Left ventricle myocardium inferior (tissue), 1 donor: ENCODE results near the gene PPP1R37. TPM values are rescaled to one million over a fixed set of nuclear protein-coding genes. Genes with fewer than 3 reads are reported as not detected.

ENCODE experiments used
- DNase-seq: peaks from one replicate; pipeline ENCODE4 v3.0.0-alpha.2; 2020
- H3K27ac ChIP-seq: fragments of 200-600 bp; replicated peaks from 2 replicates; pipeline ENCODE4 v1.8.0; 2021
- H3K27me3 ChIP-seq: fragments of 200-600 bp; 2 replicates; pipeline ENCODE4 v1.8.0; 2021; ENCODE audit warnings: low read depth
- H3K36me3 ChIP-seq: fragments of 200-600 bp; 2 replicates; pipeline ENCODE4 v1.8.0; 2021
- H3K4me1 ChIP-seq: fragments of 200-600 bp; 2 replicates; pipeline ENCODE4 v1.8.0; 2021
- H3K4me3 ChIP-seq: fragments of 200-600 bp; 2 replicates; pipeline ENCODE4 v1.8.0; 2021; ENCODE audit warnings: mild to moderate bottlenecking, moderate library complexity
- H3K9me3 ChIP-seq: fragments of 200-600 bp; replicated peaks from 2 replicates; pipeline ENCODE4 v1.8.0; 2021
- intact Hi-C: fragments of 100-400 bp; cut with micrococcal nuclease; formaldehyde crosslinking; loops from one replicate; pipeline ENCODE4 v1.11.0; 2022
- total RNA-seq: library from RNA; stranded (reverse); fragmentation: NEBNext Ultra II Directional; extraction: Animal tissue kit (Norgen Biotek cat#: 25700); gene quantifications from one replicate; pipeline ENCODE4 v1.2.1, GENCODE V29; 2021
- TF ChIP-seq, protein P1 (sequence below): fragments of 200-600 bp; IDR thresholded peaks from 2 replicates; pipeline ENCODE4 v1.8.0; 2021; ENCODE audit warnings: antibody characterized with exemption, mild to moderate bottlenecking, borderline replicate concordance
- donor health status: DM: no; HTN: yes; CAD: no; lungs with severe emphysema.

Gene PPP1R37
- total RNA-seq, 1 donor from 2014 or later: 15.9 TPM

DNA sequence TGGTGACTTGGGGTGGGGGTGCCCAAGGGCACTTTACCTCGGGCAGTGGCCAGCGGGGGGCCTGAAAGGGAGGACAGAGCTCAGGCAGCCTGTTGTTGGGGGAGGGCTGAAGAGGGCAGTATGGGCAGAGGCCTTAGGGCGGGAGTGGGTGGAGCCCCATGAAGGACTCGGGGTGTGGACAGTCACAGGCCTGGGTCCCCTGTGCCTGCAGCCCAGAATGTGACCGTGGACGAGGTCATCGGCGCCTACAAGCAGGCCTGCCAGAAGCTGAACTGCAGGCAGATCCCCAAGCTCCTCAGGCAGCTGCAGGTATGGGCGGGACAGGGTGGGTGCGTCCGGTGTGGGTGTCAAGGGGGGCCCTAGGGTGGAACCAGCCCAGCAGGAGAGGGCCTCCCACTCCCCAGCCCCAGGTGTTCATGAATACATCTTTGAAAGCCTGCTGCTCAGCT, 45.3 kb downstream of the PPP1R37 start:
- Histone ChIP-seq H3K27ac (peak overlapping the region; percentile 65), H3K9me3 (no peaks in the 10 kb centered on the region), H3K4me1 (peaks cover 28% of the 10 kb centered on the region), H3K4me3 (no peak overlapping the region), H3K27me3 (no peaks in the 10 kb centered on the region), H3K36me3 (peaks cover 30% of the 10 kb centered on the region)
- TF ChIP-seq, protein P1, sequence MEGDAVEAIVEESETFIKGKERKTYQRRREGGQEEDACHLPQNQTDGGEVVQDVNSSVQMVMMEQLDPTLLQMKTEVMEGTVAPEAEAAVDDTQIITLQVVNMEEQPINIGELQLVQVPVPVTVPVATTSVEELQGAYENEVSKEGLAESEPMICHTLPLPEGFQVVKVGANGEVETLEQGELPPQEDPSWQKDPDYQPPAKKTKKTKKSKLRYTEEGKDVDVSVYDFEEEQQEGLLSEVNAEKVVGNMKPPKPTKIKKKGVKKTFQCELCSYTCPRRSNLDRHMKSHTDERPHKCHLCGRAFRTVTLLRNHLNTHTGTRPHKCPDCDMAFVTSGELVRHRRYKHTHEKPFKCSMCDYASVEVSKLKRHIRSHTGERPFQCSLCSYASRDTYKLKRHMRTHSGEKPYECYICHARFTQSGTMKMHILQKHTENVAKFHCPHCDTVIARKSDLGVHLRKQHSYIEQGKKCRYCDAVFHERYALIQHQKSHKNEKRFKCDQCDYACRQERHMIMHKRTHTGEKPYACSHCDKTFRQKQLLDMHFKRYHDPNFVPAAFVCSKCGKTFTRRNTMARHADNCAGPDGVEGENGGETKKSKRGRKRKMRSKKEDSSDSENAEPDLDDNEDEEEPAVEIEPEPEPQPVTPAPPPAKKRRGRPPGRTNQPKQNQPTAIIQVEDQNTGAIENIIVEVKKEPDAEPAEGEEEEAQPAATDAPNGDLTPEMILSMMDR: no peak
- intact Hi-C loops: no loop called here
- DNase-seq: no peak

DNA sequence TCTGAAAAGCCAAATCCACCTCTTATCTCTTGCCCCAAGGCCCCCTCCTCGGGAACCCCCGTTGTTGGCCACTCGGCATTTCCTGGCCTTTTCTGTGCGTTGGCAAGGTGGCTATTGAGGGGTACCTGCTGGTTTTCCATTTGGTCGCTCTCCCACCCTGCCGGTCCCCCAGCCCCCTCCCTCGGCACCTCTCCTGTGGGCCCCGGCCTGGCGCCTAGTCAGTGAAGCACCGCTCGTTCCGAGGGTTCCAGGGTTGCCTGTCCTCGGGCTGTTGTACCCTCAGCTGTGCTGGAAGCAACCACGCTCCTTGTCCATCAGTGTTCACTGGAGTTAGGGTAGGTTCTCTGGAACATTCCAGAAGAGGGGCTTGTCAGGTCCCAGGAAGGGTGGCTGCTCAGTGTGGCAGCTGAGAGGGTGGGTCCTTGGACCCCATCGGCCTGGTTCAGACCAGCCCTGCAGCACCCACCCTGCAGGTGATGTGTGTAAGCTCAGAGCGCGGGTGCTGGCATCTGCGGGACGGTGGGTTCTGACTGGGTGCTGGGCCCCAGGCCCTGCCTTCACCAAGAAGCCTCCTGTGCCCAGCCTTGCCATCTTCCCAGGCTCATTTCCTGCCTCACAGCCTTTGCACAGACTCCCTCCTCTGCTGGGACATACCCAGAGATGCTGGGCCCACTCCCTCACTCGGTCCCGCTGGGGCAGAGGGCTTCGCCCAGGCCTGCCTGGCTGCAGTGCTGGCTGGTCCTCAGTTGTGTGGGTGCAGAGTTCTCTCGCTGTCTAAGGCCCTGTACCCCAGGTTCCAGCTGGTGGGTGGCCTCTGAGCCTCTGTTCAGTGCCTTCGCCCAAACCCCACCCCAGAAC, 46.5 kb downstream of the PPP1R37 start:
- Histone ChIP-seq H3K27ac (no peak overlapping the region), H3K36me3 (peaks cover 41% of the 10 kb centered on the region), H3K4me1 (peaks cover 28% of the 10 kb centered on the region), H3K9me3 (no peaks in the 10 kb centered on the region), H3K27me3 (no peaks in the 10 kb centered on the region), H3K4me3 (no peak overlapping the region)
- intact Hi-C loops: no loop called here
- TF ChIP-seq, protein P1: no peak
- no peak for DNase-seq

DNA sequence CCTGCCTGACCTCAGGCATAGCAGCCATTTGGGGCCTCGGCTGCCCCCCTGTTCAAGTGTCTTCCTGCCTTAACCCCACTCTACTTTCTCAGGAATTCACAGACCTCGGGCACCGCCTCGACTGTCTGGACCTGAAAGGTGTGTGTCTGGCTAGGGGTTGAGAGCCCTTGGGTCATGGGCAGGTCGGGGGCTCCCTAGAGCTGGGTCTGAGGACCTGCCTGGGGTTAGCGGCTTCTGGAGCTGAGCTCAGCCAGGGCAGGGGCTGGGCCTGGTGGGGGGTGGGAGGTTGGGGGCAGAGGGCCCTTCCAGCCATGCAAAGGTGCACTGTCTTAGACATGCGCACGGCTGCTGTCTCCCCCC, 47.1 kb downstream of the PPP1R37 start:
- H3K4me3 ChIP-seq: no peak overlapping the region
- TF ChIP-seq, protein P1: no peak
- peaks cover 48% of the 10 kb centered on the region for H3K36me3 ChIP-seq
- no peak for DNase-seq
- no peaks in the 10 kb centered on the region for H3K27me3 ChIP-seq
- H3K9me3 ChIP-seq: no peaks in the 10 kb centered on the region
- H3K27ac ChIP-seq: no peak overlapping the region
- intact Hi-C loops: no loop called here
- H3K4me1 ChIP-seq: peaks cover 28% of the 10 kb centered on the region

DNA sequence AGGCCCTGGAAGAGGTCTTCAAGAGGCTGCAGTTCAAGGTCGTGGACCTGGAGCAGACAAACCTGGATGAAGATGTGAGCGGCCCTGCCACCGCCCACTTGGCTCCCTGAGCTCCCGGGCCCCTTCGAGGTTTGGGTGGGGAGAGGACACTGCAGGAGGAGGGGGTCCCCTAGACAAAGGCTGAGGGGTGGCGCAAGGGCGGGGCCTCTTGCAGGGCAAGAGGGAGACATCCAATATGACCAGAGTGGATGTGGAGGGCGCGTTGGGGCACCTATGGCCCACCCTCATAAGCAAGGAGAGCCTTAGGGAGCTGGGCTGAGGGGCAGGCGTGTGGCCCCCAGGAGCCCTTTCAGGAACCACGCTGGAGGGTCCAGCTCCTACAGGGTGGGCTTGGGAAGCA, 47.6 kb downstream of the PPP1R37 start:
- H3K4me1 ChIP-seq: peaks cover 28% of the 10 kb centered on the region
- intact Hi-C loops: no loop called here
- no peaks in the 10 kb centered on the region for H3K27me3 ChIP-seq
- no peak overlapping the region for H3K4me3 ChIP-seq
- TF ChIP-seq, protein P1: no peak
- no peak for DNase-seq
- H3K27ac ChIP-seq: no peak overlapping the region
- peaks cover 52% of the 10 kb centered on the region for H3K36me3 ChIP-seq
- no peaks in the 10 kb centered on the region for H3K9me3 ChIP-seq

DNA sequence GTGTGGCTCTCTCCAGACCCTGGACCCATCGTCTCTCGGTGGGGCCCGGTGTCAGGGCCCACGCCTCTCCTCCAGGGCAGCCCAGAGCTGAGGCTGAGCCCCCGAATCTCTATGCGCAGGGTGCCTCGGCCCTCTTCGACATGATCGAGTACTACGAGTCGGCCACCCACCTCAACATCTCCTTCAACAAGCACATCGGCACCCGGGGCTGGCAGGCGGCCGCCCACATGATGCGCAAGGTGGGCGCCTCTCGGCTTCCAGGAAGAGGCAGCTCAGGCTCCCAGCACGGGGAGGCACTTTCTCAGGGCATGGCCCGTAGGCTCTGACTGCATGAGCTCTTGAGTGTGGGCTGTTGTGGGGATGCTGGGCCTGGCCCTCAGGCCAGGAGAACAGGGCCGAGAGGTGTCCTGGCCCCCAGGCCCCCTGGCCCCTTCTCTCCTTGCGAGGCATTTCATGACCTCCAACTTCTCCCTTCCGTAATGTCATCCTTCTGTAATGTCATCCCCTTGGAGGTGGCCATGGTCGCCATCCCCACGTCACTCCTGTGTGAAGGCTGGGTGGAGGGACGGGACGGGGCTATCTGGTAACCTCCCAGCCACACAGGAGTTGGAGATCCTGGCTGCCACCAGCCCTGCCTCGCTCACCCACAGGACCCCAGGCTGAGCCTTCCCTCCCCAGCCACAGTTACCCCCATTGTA, 48.4 kb downstream of the PPP1R37 start:
- no peak for DNase-seq
- H3K36me3 ChIP-seq: peaks cover 59% of the 10 kb centered on the region

More for the DNA sequence above, 48.4 kb downstream of the PPP1R37 start:
- no peak overlapping the region for H3K27ac ChIP-seq
- H3K27me3 ChIP-seq: no peaks in the 10 kb centered on the region
- TF ChIP-seq, protein P1: no peak
- H3K4me3 ChIP-seq: no peak overlapping the region
- intact Hi-C loops: no loop called here
- peaks cover 22% of the 10 kb centered on the region for H3K4me1 ChIP-seq
- H3K9me3 ChIP-seq: no peaks in the 10 kb centered on the region
